HepG2 (cell line): Measurements from ENCODE around the gene MYO16. TPM values are rescaled to one million over a fixed set of nuclear protein-coding genes. Genes with fewer than 3 reads are reported as not detected.

Experiments
- ATAC-seq: fragments of 200-7000 bp; cut with Tn5 transposase; 3 replicates; pipeline ENCODE4 v1.9.1; 2020; ENCODE audit warnings: mild to moderate bottlenecking, moderate library complexity
- BruUV-seq: library from RNA; stranded (reverse); fragments of 400-500 nt; replicated peaks from 2 replicates; lab custom pipeline; 2021; lab: Mats Ljungman, UMichigan
- CTCF ChIA-PET: fragments of 300-600 bp; formaldehyde crosslinking; extraction: SDS; loops from one replicate; lab custom pipeline; 2021; ENCODE audit warnings: low total read pairs, inconsistent platforms, low intra/inter-chr PET ratio; lab: Yijun Ruan, JAX
- POLR2A ChIA-PET: fragments of 350-600 bp; sonication (Branson Sonifier 250); formaldehyde crosslinking; loops from one replicate; lab custom pipeline; 2020; ENCODE audit warnings: antibody characterized with exemption, inconsistent platforms; lab: Yijun Ruan, JAX
- DNase-seq: peaks from one replicate; pipeline ENCODE4 v3.0.0-alpha.2; 2015; ENCODE audit warnings: low spot score
- FAIRE-seq: peaks from 3 replicates; lab custom pipeline; 2011; peaks lifted over from hg19 to GRCh38; lab: Jason Lieb, UNC
- H2AFZ ChIP-seq: one replicate; pipeline ENCODE4 v1.6.1; 2011; ENCODE audit warnings: low read length, inconsistent platforms
- H3K27ac ChIP-seq: fragments of 300-600 bp; 3 replicates; pipeline ENCODE4 v1.8.0; 2011; ENCODE audit warnings: mixed run types, mild to moderate bottlenecking, mixed read lengths, low read length, inconsistent platforms; ENCODE audit not compliant: insufficient read depth; ENCODE audit errors: extremely low read length
- H3K27me3 ChIP-seq, 2 experiments: fragments of 200-600 bp in 1 of 2; 2 replicates in 1 of 2; 3 replicates in 1 of 2; pipeline versions ENCODE4 v1.6.0 to v1.8.0; 2011; ENCODE audit warnings: low read length in 2 of 2, mild to moderate bottlenecking in 2 of 2, moderate library complexity in 2 of 2, inconsistent platforms in 1 of 2; ENCODE audit not compliant: insufficient read depth in 2 of 2, control insufficient read depth in 1 of 2
- H3K36me3 ChIP-seq, 2 experiments: fragments of 200-600 bp in 1 of 2; replicated peaks in 1 of 2; 2 replicates in 1 of 2; 3 replicates in 1 of 2; pipeline versions ENCODE4 v1.5.1 to v1.8.0; 2011; ENCODE audit warnings: low read length in 2 of 2, inconsistent platforms in 1 of 2; ENCODE audit not compliant: insufficient read depth in 2 of 2, control insufficient read depth in 1 of 2
- H3K4me1 ChIP-seq: 2 replicates; pipeline ENCODE4 v1.5.1; 2012; ENCODE audit warnings: low read length, inconsistent platforms; ENCODE audit not compliant: insufficient read depth
- H3K4me2 ChIP-seq: 2 replicates; pipeline ENCODE4 v1.6.0; 2011; ENCODE audit warnings: low read depth, low read length, inconsistent platforms
- H3K4me3 ChIP-seq, 3 experiments: fragments of 200-600 bp in 1 of 3; sonication (generic), shearing (Covaris generic) in 1 of 3; replicated peaks in 1 of 3; 2 replicates each; pipeline ENCODE4 v1.5.1; 2011 to 2016; ENCODE audit warnings: low read length in 3 of 3, inconsistent platforms in 2 of 3, low read depth in 2 of 3, mild to moderate bottlenecking in 2 of 3, control low read depth in 1 of 3, mixed read lengths in 1 of 3; ENCODE audit not compliant: insufficient read depth in 1 of 3
- H3K79me2 ChIP-seq: one replicate; pipeline ENCODE4 v1.6.1; 2011; ENCODE audit warnings: low read length, inconsistent platforms; ENCODE audit not compliant: insufficient read depth
- H3K9ac ChIP-seq: 2 replicates; pipeline ENCODE4 v1.6.0; 2011; ENCODE audit warnings: mild to moderate bottlenecking, low read depth, low read length, inconsistent platforms; ENCODE audit not compliant: insufficient read depth
- H3K9me3 ChIP-seq: 2 replicates; pipeline ENCODE4 v1.5.1; 2012; ENCODE audit warnings: mild to moderate bottlenecking, low read length
- H4K20me1 ChIP-seq: 2 replicates; pipeline ENCODE4 v1.6.0; 2011; ENCODE audit warnings: inconsistent platforms, mild to moderate bottlenecking, low read length, moderate library complexity; ENCODE audit not compliant: insufficient read depth
- FOXA1 ChIP-seq, 2 experiments: fragments of 450-650 bp in 1 of 2; sonication (generic) in 1 of 2; formaldehyde crosslinking in 1 of 2; IDR thresholded peaks; 2 replicates each; pipeline versions ENCODE4 v1.4.0 to v1.6.1; 2016 to 2020; ENCODE audit warnings: missing genetic modification reagents in 1 of 2
- HNF4A ChIP-seq: sonication (generic); formaldehyde crosslinking; IDR thresholded peaks from 2 replicates; pipeline ENCODE4 v1.4.0; 2020; ENCODE audit warnings: missing genetic modification reagents
- KDM5B ChIP-seq: sonication (generic); formaldehyde crosslinking; IDR thresholded peaks from 2 replicates; pipeline ENCODE4 v1.4.0; 2020; ENCODE audit warnings: missing genetic modification reagents, mild to moderate bottlenecking, borderline replicate concordance
- MBD4 ChIP-seq: IDR thresholded peaks from 2 replicates; pipeline ENCODE4 v1.6.1; 2012; ENCODE audit warnings: low read length, inconsistent platforms, borderline replicate concordance
- NCOR1 ChIP-seq: fragments of 200-600 bp; sonication (generic); IDR thresholded peaks from 2 replicates; pipeline ENCODE4 v1.7.0; 2017; ENCODE audit warnings: antibody characterized with exemption, low read length, borderline replicate concordance
- REPIN1 ChIP-seq: sonication (generic); formaldehyde crosslinking; IDR thresholded peaks from 2 replicates; pipeline ENCODE4 v1.8.0; 2022; ENCODE audit warnings: missing genetic modification reagents, low read depth, mild to moderate bottlenecking, borderline replicate concordance
- ZNF280D ChIP-seq: sonication (generic); formaldehyde crosslinking; IDR thresholded peaks from 2 replicates; pipeline ENCODE4 v1.5.1; 2020; ENCODE audit warnings: mild to moderate bottlenecking, missing genetic modification reagents
- ZZZ3 ChIP-seq: sonication (generic); formaldehyde crosslinking; IDR thresholded peaks from 2 replicates; pipeline ENCODE4 v1.4.0; 2020; ENCODE audit warnings: missing genetic modification reagents, mild to moderate bottlenecking, borderline replicate concordance
- WGBS: methylation state at CpG from one replicate; pipeline ENCODE4 v1.1.6; 2017; ENCODE audit warnings: low lambda C conversion rate; 5-methylcytosine and 5-hydroxymethylcytosine counted together
- in situ Hi-C: cut with HindIII; loops from 2 replicates; pipeline ENCODE4 v1.10.0; 2017; ENCODE audit warnings: low pct_unique_long_range_greater_than_20kb; ENCODE audit not compliant: extremely low pct_ligation_motif_present
- intact Hi-C: fragments of 100-400 bp; cut with micrococcal nuclease; formaldehyde crosslinking; loops from one replicate; pipeline ENCODE4 v1.10.0; 2022; ENCODE audit not compliant: unreplicated experiment
- polyA plus RNA-seq, 8 experiments: library from polyadenylated mRNA; depleted of rRNA in 3 of 8; stranded (reverse) in 7 of 8; unstranded in 1 of 8; fragments of >200 nt; fragmentation: Illumina TruSeq in 4 of 8; extraction: Trizol in 4 of 8; gene quantifications; 2 replicates each; pipeline versions ENCODE4 v1.2.1 to v1.2.3, GENCODE V29; 2011 to 2016; ENCODE audit warnings: low read depth in 4 of 8, missing spikeins in 1 of 8, mixed read lengths in 1 of 8; ENCODE audit not compliant: insufficient read depth in 1 of 8
- total RNA-seq, 5 experiments: library from RNA; depleted of rRNA; stranded (reverse); fragments of >200 nt; fragmentation: Illumina TruSeq; extraction: Trizol; gene quantifications; 2 replicates each; pipeline ENCODE4 v1.2.3, GENCODE V29; 2016; ENCODE audit warnings: low read depth in 1 of 5

The MYO16 gene
- total and polyA plus RNA-seq, 2 of the 13 experiments (the other 11 are each of a cell fraction or from before 2014, with no cell fraction given), result not detected

DNA sequence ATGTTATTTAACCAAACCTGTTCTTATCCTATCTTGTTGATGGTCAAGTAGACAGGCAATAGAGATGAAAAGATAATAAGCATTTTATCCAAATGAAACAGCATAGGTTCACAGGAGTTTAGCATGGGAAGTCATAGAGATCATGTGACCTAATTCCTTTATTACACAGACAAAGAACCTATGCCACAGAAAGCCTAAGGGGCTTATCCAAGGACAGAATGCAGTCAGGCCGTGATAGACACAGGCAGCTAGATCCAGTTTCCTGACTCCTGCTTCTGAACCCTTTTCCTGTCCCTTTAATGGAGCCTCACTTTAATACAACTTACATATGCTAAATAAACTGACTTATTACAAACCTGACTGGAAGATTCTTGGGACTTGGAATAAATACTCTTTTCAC lies 624.9 kb downstream of the MYO16 start:
- ATAC-seq, result no peak
- intact Hi-C loops (loop anchor here (10.0 kb wide), 1 partner anchor 531 kb away; the partner anchor contains the start of gene IRS2), in situ Hi-C loops (no loop called here)
- no peak for TF ChIP-seq MBD4
- no peak for TF ChIP-seq KDM5B
- no peak for TF ChIP-seq ZNF280D (CRISPR knock-in tag)
- TF ChIP-seq HNF4A, result no peak
- no peak for TF ChIP-seq FOXA1 (IDR thresholded peaks at IDR 0.05)
- no peak for TF ChIP-seq FOXA1 (CRISPR knock-in tag; IDR thresholded peaks at IDR 0.05)
- TF ChIP-seq ZZZ3 (CRISPR knock-in tag), result no peak
- no peak for TF ChIP-seq NCOR1
- no peak for TF ChIP-seq REPIN1
- FAIRE-seq, result no peak
- Histone ChIP-seq H3K9ac (no peak overlapping the region), H3K27me3 (no peaks in the 10 kb centered on the region), H3K4me1 (no peaks in the 10 kb centered on the region), H3K9me3 (peaks cover 57% of the 10 kb centered on the region), H3K4me2 (no peak overlapping the region), H3K27ac (no peak overlapping the region), H3K4me3 (no peak overlapping the region), H3K79me2 (no peaks in the 10 kb centered on the region), H4K20me1 (no peaks in the 10 kb centered on the region), H2AFZ (no peak overlapping the region), H3K36me3 (no peaks in the 10 kb centered on the region)
- no peak for DNase-seq
- ChIA-PET CTCF (no interaction called here), POLR2A (no interaction called here)
- WGBS, result 0% methylated on average over 1 of the region's 1 CpG
- no TSS peak for BruUV-seq
